Measurements from ENCODE around the gene RUFY2. TPM values are rescaled to one million over a fixed set of nuclear protein-coding genes. Genes with fewer than 3 reads are reported as not detected.
A peak's percentile ranks its signal among the peaks of the same experiment; 100 is the strongest.
"Not testable (repeated sequence)": the region's sequence is repeated elsewhere in the genome, so short reads cannot be mapped to it uniquely, and the experiment has no call there.

RUFY2 gene
- total RNA-seq, 8 experiments from 2014 or later, result 11.5 to 54.8 (median 38.6) TPM

GRCh38 chr10:68331455-68332258 lies 75.4 kb downstream of the RUFY2 start, which contains the start of gene HNRNPH3:
Gene HNRNPH3, plus strand, starts transcription at chr10:68332064. Its CDS starts 5,158 bp downstream, at chr10:68337222.
- WGBS, 10 experiments, result 0 to 1% (median 0%) methylated on average over 4 to 17 of the region's 73 CpGs; no CpG with 5 or more reads in 4 of the 10 experiments
- H3K4me3 ChIP-seq, result peak within 1 kb of the TSS; percentile 76 to 93 (median 81)
- H3K27ac ChIP-seq, result peak within 1 kb of the TSS; percentile 97
- ATAC-seq (replicated peaks in 6 of 8), result peak; percentile 75 to 93 (median 86)
- in situ Hi-C loops (cut with MboI; ENCODE audit: low pct_unique_long_range_greater_than_20kb in 2 of 9, low sequenced_read_pairs in 9 of 9, unreplicated experiment in 9 of 9), result loop anchor here in 2 of 9 experiments (25.0 kb wide), 1 partner anchor 469 kb away; no protein-coding TSS in a partner anchor
- H3K4me1 ChIP-seq (replicated peaks in 1 of 2), result peaks cover 20 to 37% of the 10 kb centered on the region in 2 donors

GRCh38 chr10:68330852-68331454 lies 76.1 kb downstream of the RUFY2 start:
- H3K4me1 ChIP-seq (replicated peaks in 1 of 2), result peaks cover 20 to 30% of the 10 kb centered on the region in 2 donors
- in situ Hi-C loops (cut with MboI; ENCODE audit: low pct_unique_long_range_greater_than_20kb in 2 of 9, low sequenced_read_pairs in 9 of 9, unreplicated experiment in 9 of 9), result loop anchor here in 2 of 9 experiments (25.0 kb wide), 1 partner anchor 469 kb away; no protein-coding TSS in a partner anchor
- peak overlapping the region; percentile 97 for H3K27ac ChIP-seq
- H3K4me3 ChIP-seq, result peak overlapping the region; percentile 76 to 93 (median 81)
- WGBS, 10 experiments, result 4 to 100% (median 29%) methylated on average over 2 to 21 of the region's 29 CpGs; no CpG with 5 or more reads in 1 of the 10 experiments
- no peak for ATAC-seq (replicated peaks in 6 of 8)

GRCh38 chr10:68329506-68329861 lies 77.6 kb downstream of the RUFY2 start:
- H3K27ac ChIP-seq, result no peak overlapping the region

GRCh38 chr10:68327889-68328786 lies 78.9 kb downstream of the RUFY2 start:
- Histone ChIP-seq H3K4me3 (peak overlapping the region in 1 of 5 donors; percentile 9), H3K27ac (peak overlapping the region; percentile 52 to 54), H3K4me1 (replicated peaks in 1 of 2) (peaks cover 20 to 23% of the 10 kb centered on the region in 2 donors)
- peak; percentile 1 to 27 (median 14) for ATAC-seq (replicated peaks in 6 of 8)
- WGBS, 10 experiments, result 0 to 35% (median 12%) methylated on average over 3 to 4 of the region's 4 CpGs
- in situ Hi-C loops (cut with MboI; ENCODE audit: low pct_unique_long_range_greater_than_20kb in 2 of 9, low sequenced_read_pairs in 9 of 9, unreplicated experiment in 9 of 9), result loop anchor here in 2 of 9 experiments (25.0 kb wide), 1 partner anchor 466 kb away; no protein-coding TSS in a partner anchor

More at GRCh38 chr10:68329506-68329861, 77.6 kb downstream of the RUFY2 start:
- Histone ChIP-seq H3K4me3 (no peak overlapping the region), H3K4me1 (replicated peaks in 1 of 2) (peaks cover 20 to 23% of the 10 kb centered on the region in 2 donors)
- no peak for ATAC-seq (replicated peaks in 6 of 8)
- WGBS, 10 experiments, result 88 to 100% (median 100%) methylated on average over 1 of the region's 1 CpG; no CpG with 5 or more reads in 3 of the 10 experiments
- in situ Hi-C loops (cut with MboI; ENCODE audit: low pct_unique_long_range_greater_than_20kb in 2 of 9, low sequenced_read_pairs in 9 of 9, unreplicated experiment in 9 of 9), result loop anchor here in 2 of 9 experiments (25.0 kb wide), 1 partner anchor 467 kb away; no protein-coding TSS in a partner anchor

- in situ Hi-C loops (cut with MboI; ENCODE audit: low pct_unique_long_range_greater_than_20kb in 2 of 9, low sequenced_read_pairs in 9 of 9, unreplicated experiment in 9 of 9), result loop anchor here in 2 of 9 experiments (25.0 kb wide), 2 partner anchors 237 to 462 kb away; partner anchors contain the start of gene HERC4 (in 2 of the 2)
- peaks cover 14 to 15% of the 10 kb centered on the region in 2 donors for H3K4me1 ChIP-seq (replicated peaks in 1 of 2)
- H3K4me3 ChIP-seq; ATAC-seq (replicated peaks in 6 of 8); H3K27ac ChIP-seq: not testable (repeated sequence)
- 53 to 100% (median 90%) methylated on average over 1 to 4 of the region's 4 CpGs; no CpG with 5 or more reads in 3 of the 10 experiments for WGBS, 10 experiments
Observed at GRCh38 chr10:68324396-68324795, 82.7 kb downstream of the RUFY2 start.

- Histone ChIP-seq H3K4me1 (replicated peaks in 1 of 2) (no peaks in the 10 kb centered on the region), H3K4me3 (no peak overlapping the region), H3K27ac (no peak overlapping the region)
- ATAC-seq (replicated peaks in 6 of 8), result no peak
- in situ Hi-C loops (cut with MboI; ENCODE audit: low pct_unique_long_range_greater_than_20kb in 2 of 9, low sequenced_read_pairs in 9 of 9, unreplicated experiment in 9 of 9), result loop anchor here in 2 of 9 experiments (25.0 kb wide), 2 partner anchors 231 to 456 kb away; partner anchors contain the start of gene HERC4 (in 2 of the 2)
- 52 to 100% (median 89%) methylated on average over 1 of the region's 1 CpG; no CpG with 5 or more reads in 3 of the 10 experiments for WGBS, 10 experiments
Observed at GRCh38 chr10:68318331-68319059, 88.6 kb downstream of the RUFY2 start.

GRCh38 chr10:68315582-68315981 lies 91.5 kb downstream of the RUFY2 start:
- in situ Hi-C loops (cut with MboI; ENCODE audit: low pct_unique_long_range_greater_than_20kb in 2 of 9, low sequenced_read_pairs in 9 of 9, unreplicated experiment in 9 of 9), result loop anchor here in 2 of 9 experiments (25.0 kb wide), 2 partner anchors 228 to 453 kb away; partner anchors contain the start of gene HERC4 (in 2 of the 2)
- Histone ChIP-seq H3K4me1 (replicated peaks in 1 of 2) (no peaks in the 10 kb centered on the region), H3K27ac (no peak overlapping the region), H3K4me3 (no peak overlapping the region)
- 33 to 100% (median 83%) methylated on average over 1 of the region's 1 CpG; no CpG with 5 or more reads in 4 of the 10 experiments for WGBS, 10 experiments
- ATAC-seq (replicated peaks in 6 of 8), result no peak

- H3K4me3 ChIP-seq; H3K4me1 ChIP-seq (replicated peaks in 1 of 2); H3K27ac ChIP-seq; ATAC-seq (replicated peaks in 6 of 8): not testable (repeated sequence)
- 85 to 100% methylated on average over 2 to 6 of the region's 6 CpGs; no CpG with 5 or more reads in 8 of the 10 experiments for WGBS, 10 experiments
- in situ Hi-C loops (cut with MboI; ENCODE audit: low pct_unique_long_range_greater_than_20kb in 2 of 9, low sequenced_read_pairs in 9 of 9, unreplicated experiment in 9 of 9), result loop anchor here in 2 of 9 experiments (25.0 kb wide), 2 partner anchors 228 to 453 kb away; partner anchors contain the start of gene HERC4 (in 2 of the 2)
Observed at GRCh38 chr10:68314930-68315329, 92.1 kb downstream of the RUFY2 start.

- no peak overlapping the region for H3K4me3 ChIP-seq
- H3K27ac ChIP-seq, result no peak overlapping the region
- peak in 3 of 8 experiments; percentile 55 to 92 (median 77) for ATAC-seq (replicated peaks in 6 of 8)
- no peaks in the 10 kb centered on the region for H3K4me1 ChIP-seq (replicated peaks in 1 of 2)
- in situ Hi-C loops (cut with MboI; ENCODE audit: low pct_unique_long_range_greater_than_20kb in 2 of 9, low sequenced_read_pairs in 9 of 9, unreplicated experiment in 9 of 9), result loop anchor here in 2 of 9 experiments (25.0 kb wide), 2 partner anchors 223 to 448 kb away; partner anchors contain the start of gene HERC4 (in 2 of the 2)
Observed at GRCh38 chr10:68310531-68310930, 96.5 kb downstream of the RUFY2 start.

GRCh38 chr10:68305854-68306253 lies 101.2 kb downstream of the RUFY2 start:
- no peak for ATAC-seq (replicated peaks in 6 of 8)
- in situ Hi-C loops (cut with MboI; ENCODE audit: low pct_unique_long_range_greater_than_20kb in 2 of 9, low sequenced_read_pairs in 9 of 9, unreplicated experiment in 9 of 9), result loop anchor here in 2 of 9 experiments (10.0 to 25.0 kb wide), 3 partner anchors 91 to 444 kb away; partner anchors contain the start of gene HERC4 (in 2 of the 2)
- Histone ChIP-seq H3K4me1 (replicated peaks in 1 of 2) (no peaks in the 10 kb centered on the region), H3K27ac (no peak overlapping the region), H3K4me3 (no peak overlapping the region)
- WGBS, 10 experiments, result 0 to 50% (median 4%) methylated on average over 1 of the region's 1 CpG

GRCh38 chr10:68303849-68304412 lies 103.1 kb downstream of the RUFY2 start:
- Histone ChIP-seq H3K4me3 (no peak overlapping the region), H3K27ac (no peak overlapping the region), H3K4me1 (replicated peaks in 1 of 2) (no peaks in the 10 kb centered on the region)
- in situ Hi-C loops (cut with MboI; ENCODE audit: low pct_unique_long_range_greater_than_20kb in 2 of 9, low sequenced_read_pairs in 9 of 9, unreplicated experiment in 9 of 9), result loop anchor here in 2 of 9 experiments (10.0 to 25.0 kb wide), 3 partner anchors 89 to 442 kb away; partner anchors contain the start of gene HERC4 (in 2 of the 2)
- ATAC-seq (replicated peaks in 6 of 8), result no peak
- WGBS, 10 experiments, result 62 to 89% (median 77%) methylated on average over 2 to 7 of the region's 7 CpGs; no CpG with 5 or more reads in 1 of the 10 experiments

Data from motor neuron (in vitro differentiated cells).